Stimulated activated naive CD8-positive, alpha-beta T cell treated with anti-CD3 and anti-CD28 coated beads, Interleukin-15, amount 100 ng/mL, for 72 hours (primary cell): ENCODE results near the gene BNIP3.

Experiments used
- ATAC-seq: fragments of 150-1000 bp; cut with Tn5 transposase; 2 replicates; pipeline ENCODE4 v1.10.0; 2021; ENCODE audit warnings: mild to moderate bottlenecking, moderate library complexity
- DNase-seq, 2 donors: peaks; one replicate each; pipeline ENCODE4 v3.0.0; 2021 to 2022
- H3K27ac Mint-ChIP-seq, 2 donors: one replicate each; pipeline ENCODE4 v1.8.0; 2022; ENCODE audit warnings: mild to moderate bottlenecking in 2 of 2, mixed read lengths in 2 of 2, moderate library complexity in 2 of 2
- H3K27me3 Mint-ChIP-seq: one replicate; pipeline ENCODE4 v1.8.0; 2022; ENCODE audit warnings: mixed read lengths
- H3K4me1 Mint-ChIP-seq: one replicate; pipeline ENCODE4 v1.8.0; 2022; ENCODE audit warnings: mild to moderate bottlenecking, mixed read lengths
- H3K4me3 Mint-ChIP-seq, 2 donors: one replicate each; pipeline ENCODE4 v1.8.0; 2022; ENCODE audit warnings: mild to moderate bottlenecking in 2 of 2, mixed read lengths in 2 of 2, moderate library complexity in 1 of 2
- H3K9me3 Mint-ChIP-seq, 2 donors: one replicate each; pipeline ENCODE4 v1.8.0; 2022; ENCODE audit warnings: mixed read lengths in 2 of 2

BNIP3 gene

GRCh38 chr10:131981429-131982184 is at the start of gene BNIP3:
BNIP3 (minus strand) TSS chr10:131981923; CDS start chr10:131981806, 117 bp downstream.
- Mint-ChIP-seq H3K27ac (peak within 1 kb of the TSS; percentile 81 to 96), H3K9me3 (no peaks in the 10 kb centered on the region), H3K27me3 (no peaks in the 10 kb centered on the region), H3K4me1 (peaks cover 43% of the 10 kb centered on the region), H3K4me3 (peak within 1 kb of the TSS; percentile 91 to 95)
- ATAC-seq, result peak; percentile 87
- peak; percentile 87 to 88 for DNase-seq

- Mint-ChIP-seq H3K27ac (no peak overlapping the region), H3K27me3 (peaks cover 87% of the 10 kb centered on the region), H3K4me1 (peaks cover 8% of the 10 kb centered on the region), H3K4me3 (no peak overlapping the region), H3K9me3 (no peaks in the 10 kb centered on the region)
- DNase-seq, result no peak
- ATAC-seq, result no peak
Measured at GRCh38 chr10:132030898-132031463, 49.3 kb upstream of the BNIP3 start.

- no peaks in the 10 kb centered on the region for H3K4me1 Mint-ChIP-seq
- H3K9me3 Mint-ChIP-seq, result no peaks in the 10 kb centered on the region
- no peak overlapping the region for H3K27ac Mint-ChIP-seq
- peaks cover 86% of the 10 kb centered on the region for H3K27me3 Mint-ChIP-seq
- ATAC-seq (no peak), DNase-seq (no peak)
- H3K4me3 Mint-ChIP-seq, result no peak overlapping the region
Measured at GRCh38 chr10:132028706-132029105, 47.0 kb upstream of the BNIP3 start.

GRCh38 chr10:132027423-132027983 is 45.8 kb upstream of the BNIP3 start:
- ATAC-seq (no peak), DNase-seq (no peak)
- Mint-ChIP-seq H3K27ac (no peak overlapping the region), H3K4me3 (no peak overlapping the region), H3K4me1 (peaks cover 8% of the 10 kb centered on the region), H3K9me3 (no peaks in the 10 kb centered on the region), H3K27me3 (peaks cover 84% of the 10 kb centered on the region)

GRCh38 chr10:132023092-132023811 is 41.5 kb upstream of the BNIP3 start:
- Mint-ChIP-seq H3K4me3 (peak overlapping the region; percentile 45 to 58), H3K27ac (no peak overlapping the region), H3K27me3 (peaks cover 54% of the 10 kb centered on the region), H3K4me1 (peaks cover 8% of the 10 kb centered on the region), H3K9me3 (no peaks in the 10 kb centered on the region)
- peak; percentile 71 to 74 for DNase-seq
- peak; percentile 78 for ATAC-seq

- Mint-ChIP-seq H3K4me1 (peaks cover 8% of the 10 kb centered on the region), H3K27ac (no peak overlapping the region), H3K9me3 (no peaks in the 10 kb centered on the region), H3K4me3 (no peak overlapping the region), H3K27me3 (peaks cover 43% of the 10 kb centered on the region)
- ATAC-seq, result no peak
- DNase-seq, result no peak
Measured at GRCh38 chr10:132022241-132022640, 40.5 kb upstream of the BNIP3 start.

- H3K27ac Mint-ChIP-seq, result no peak overlapping the region
- no peak for ATAC-seq
- H3K27me3 Mint-ChIP-seq, result peaks cover 37% of the 10 kb centered on the region
- H3K4me3 Mint-ChIP-seq, result no peak overlapping the region
- no peaks in the 10 kb centered on the region for H3K9me3 Mint-ChIP-seq
- DNase-seq, result no peak
- H3K4me1 Mint-ChIP-seq, result peaks cover 8% of the 10 kb centered on the region
Measured at GRCh38 chr10:132021504-132022143, 39.9 kb upstream of the BNIP3 start.

- H3K4me1 Mint-ChIP-seq, result peaks cover 8% of the 10 kb centered on the region
- no peak overlapping the region for H3K4me3 Mint-ChIP-seq
- no peaks in the 10 kb centered on the region for H3K9me3 Mint-ChIP-seq
- no peak for DNase-seq
- no peak overlapping the region for H3K27ac Mint-ChIP-seq
- H3K27me3 Mint-ChIP-seq, result peaks cover 31% of the 10 kb centered on the region
- ATAC-seq, result no peak
Measured at GRCh38 chr10:132021046-132021445, 39.3 kb upstream of the BNIP3 start.

- ATAC-seq, result no peak
- no peak for DNase-seq
- peaks cover 26% of the 10 kb centered on the region for H3K27me3 Mint-ChIP-seq
- peaks cover 8% of the 10 kb centered on the region for H3K4me1 Mint-ChIP-seq
- H3K4me3 Mint-ChIP-seq, result no peak overlapping the region
- peak overlapping the region in 1 of 2 donors; percentile 16 for H3K27ac Mint-ChIP-seq
- H3K9me3 Mint-ChIP-seq, result no peaks in the 10 kb centered on the region
Measured at GRCh38 chr10:132020456-132020855, 38.7 kb upstream of the BNIP3 start.

- peaks cover 15% of the 10 kb centered on the region for H3K27me3 Mint-ChIP-seq
- H3K4me1 Mint-ChIP-seq, result peaks cover 8% of the 10 kb centered on the region
- no peak overlapping the region for H3K27ac Mint-ChIP-seq
- no peaks in the 10 kb centered on the region for H3K9me3 Mint-ChIP-seq
- no peak for ATAC-seq
- no peak overlapping the region for H3K4me3 Mint-ChIP-seq
- no peak for DNase-seq
Measured at GRCh38 chr10:132019366-132019765, 37.6 kb upstream of the BNIP3 start.

GRCh38 chr10:132018446-132018845 is 36.7 kb upstream of the BNIP3 start:
- H3K27ac Mint-ChIP-seq, result peak overlapping the region in 1 of 2 donors; percentile 75
- no peak overlapping the region for H3K4me3 Mint-ChIP-seq
- DNase-seq (no peak), ATAC-seq (no peak)
- H3K4me1 Mint-ChIP-seq, result peaks cover 7% of the 10 kb centered on the region
- H3K9me3 Mint-ChIP-seq, result no peaks in the 10 kb centered on the region
- H3K27me3 Mint-ChIP-seq, result peaks cover 7% of the 10 kb centered on the region

- ATAC-seq, result no peak
- no peaks in the 10 kb centered on the region for H3K9me3 Mint-ChIP-seq
- no peak overlapping the region for H3K4me3 Mint-ChIP-seq
- peak overlapping the region in 1 of 2 donors; percentile 9 for H3K27ac Mint-ChIP-seq
- no peaks in the 10 kb centered on the region for H3K4me1 Mint-ChIP-seq
- no peaks in the 10 kb centered on the region for H3K27me3 Mint-ChIP-seq
- no peak for DNase-seq
Measured at GRCh38 chr10:132016514-132016913, 34.8 kb upstream of the BNIP3 start.

GRCh38 chr10:132011445-132011844 is 29.7 kb upstream of the BNIP3 start:
- no peak for DNase-seq
- no peak for ATAC-seq
- Mint-ChIP-seq H3K27me3 (peaks cover 24% of the 10 kb centered on the region), H3K27ac (no peak overlapping the region), H3K9me3 (no peaks in the 10 kb centered on the region), H3K4me1 (peaks cover 8% of the 10 kb centered on the region), H3K4me3 (no peak overlapping the region)

GRCh38 chr10:132011024-132011423 is 29.3 kb upstream of the BNIP3 start:
- H3K4me3 Mint-ChIP-seq, result no peak overlapping the region
- H3K4me1 Mint-ChIP-seq, result peaks cover 8% of the 10 kb centered on the region
- no peaks in the 10 kb centered on the region for H3K9me3 Mint-ChIP-seq
- peaks cover 24% of the 10 kb centered on the region for H3K27me3 Mint-ChIP-seq
- DNase-seq, result no peak
- no peak for ATAC-seq
- no peak overlapping the region for H3K27ac Mint-ChIP-seq

- Mint-ChIP-seq H3K9me3 (peaks cover 4% of the 10 kb centered on the region in 2 donors), H3K27me3 (peaks cover 24% of the 10 kb centered on the region), H3K27ac (no peak overlapping the region), H3K4me3 (no peak overlapping the region), H3K4me1 (peaks cover 8% of the 10 kb centered on the region)
- no peak for ATAC-seq
- no peak for DNase-seq
Measured at GRCh38 chr10:132010483-132010882, 28.8 kb upstream of the BNIP3 start.
